Measurements from ENCODE around the gene C1orf226.
"Not testable (repeated sequence)": the region's sequence is repeated elsewhere in the genome, so short reads cannot be mapped to it uniquely, and the experiment has no call there.

DNA sequence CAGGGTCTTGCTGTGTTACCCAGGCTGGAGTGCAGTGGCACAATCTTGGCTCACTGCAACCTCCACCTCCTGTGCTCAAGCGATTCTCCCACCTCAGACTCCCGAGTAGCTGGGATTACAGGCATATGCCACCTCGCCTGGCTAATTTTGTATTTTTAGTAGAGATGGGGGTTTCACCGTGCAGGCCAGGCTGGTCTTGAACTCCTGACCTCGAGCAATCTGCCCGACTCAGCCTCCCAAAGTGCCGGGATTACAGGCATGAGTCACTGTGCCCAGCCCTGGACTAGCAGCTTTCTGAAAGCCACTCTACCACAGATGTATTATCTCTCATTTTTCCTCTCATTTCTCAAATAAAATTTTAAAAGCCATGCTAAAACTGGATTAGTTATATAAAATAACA lies 37.1 kb downstream of the C1orf226 start:
- TF ChIP-seq, protein P1, sequence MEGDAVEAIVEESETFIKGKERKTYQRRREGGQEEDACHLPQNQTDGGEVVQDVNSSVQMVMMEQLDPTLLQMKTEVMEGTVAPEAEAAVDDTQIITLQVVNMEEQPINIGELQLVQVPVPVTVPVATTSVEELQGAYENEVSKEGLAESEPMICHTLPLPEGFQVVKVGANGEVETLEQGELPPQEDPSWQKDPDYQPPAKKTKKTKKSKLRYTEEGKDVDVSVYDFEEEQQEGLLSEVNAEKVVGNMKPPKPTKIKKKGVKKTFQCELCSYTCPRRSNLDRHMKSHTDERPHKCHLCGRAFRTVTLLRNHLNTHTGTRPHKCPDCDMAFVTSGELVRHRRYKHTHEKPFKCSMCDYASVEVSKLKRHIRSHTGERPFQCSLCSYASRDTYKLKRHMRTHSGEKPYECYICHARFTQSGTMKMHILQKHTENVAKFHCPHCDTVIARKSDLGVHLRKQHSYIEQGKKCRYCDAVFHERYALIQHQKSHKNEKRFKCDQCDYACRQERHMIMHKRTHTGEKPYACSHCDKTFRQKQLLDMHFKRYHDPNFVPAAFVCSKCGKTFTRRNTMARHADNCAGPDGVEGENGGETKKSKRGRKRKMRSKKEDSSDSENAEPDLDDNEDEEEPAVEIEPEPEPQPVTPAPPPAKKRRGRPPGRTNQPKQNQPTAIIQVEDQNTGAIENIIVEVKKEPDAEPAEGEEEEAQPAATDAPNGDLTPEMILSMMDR (IDR thresholded peaks at IDR 0.05), result not testable (repeated sequence)
- TF ChIP-seq POLR2A (IDR thresholded peaks at IDR 0.05), result not testable (repeated sequence)

Data from thyroid gland (tissue), 4 donors.